Mammary epithelial cell (primary cell): ENCODE measurements around the gene STX12.

Experiments
- CTCF ChIP-seq, 2 donors: IDR thresholded peaks in 1 of 2; conservative IDR thresholded peaks in 1 of 2; 2 replicates each; pipeline ENCODE4 v1.5.1; 2011 to 2012; ENCODE audit warnings: inconsistent platforms in 2 of 2, low read length in 2 of 2, mild to moderate bottlenecking in 2 of 2, control low read depth in 1 of 2, low read depth in 1 of 2; ENCODE audit not compliant: insufficient read depth in 1 of 2; ENCODE audit errors: extremely low read depth in 1 of 2
- EZH2 ChIP-seq: IDR thresholded peaks from 2 replicates; pipeline ENCODE4 v1.6.1; 2012; ENCODE audit warnings: low read length, inconsistent platforms, borderline replicate concordance

GRCh38 chr1:27755865-27756264, 17.2 kb upstream of the STX12 start:
- TF ChIP-seq CTCF (conservative IDR thresholded peaks at IDR 0.05 in 1 of 2, IDR thresholded peaks at IDR 0.05 in 1 of 2; ENCODE audit: extremely low read depth in 1 of 2, insufficient read depth in 1 of 2, low read depth in 1 of 2, low read length in 2 of 2) (no peak), EZH2 (no peak)
